ENCODE results near the gene CALHM3. TPM values are rescaled to one million over a fixed set of nuclear protein-coding genes. Genes with fewer than 3 reads are reported as not detected.
"Not testable (repeated sequence)": the region's sequence is repeated elsewhere in the genome, so short reads cannot be mapped to it uniquely, and the experiment has no call there.

Gene CALHM3
- polyA plus RNA-seq, 1 donor from 2014 or later: not detected

GRCh38 chr10:103525901-103526300 is 46.9 kb upstream of the CALHM3 start:
- TF ChIP-seq POLR2AphosphoS5 (IDR thresholded peaks at IDR 0.05): no peak
- no peak for TF ChIP-seq EZH2 (IDR thresholded peaks at IDR 0.05; ENCODE audit: borderline replicate concordance, insufficient read depth, low read length, poor library complexity, severe bottlenecking)
- no peak for TF ChIP-seq MXI1 (conservative IDR thresholded peaks at IDR 0.05; ENCODE audit: poor library complexity, severe bottlenecking)
- TF ChIP-seq SMC3 (conservative IDR thresholded peaks at IDR 0.05; ENCODE audit: poor library complexity): no peak
- TF ChIP-seq CTCF (IDR thresholded peaks at IDR 0.05; ENCODE audit: poor library complexity, severe bottlenecking): no peak
- no peak for TF ChIP-seq REST (IDR thresholded peaks at IDR 0.05; ENCODE audit: borderline replicate concordance)
- TF ChIP-seq TAF1 (IDR thresholded peaks at IDR 0.05; ENCODE audit: low read depth): no peak
- no peak for TF ChIP-seq RAD21 (conservative IDR thresholded peaks at IDR 0.05)
- TF ChIP-seq EP300 (conservative IDR thresholded peaks at IDR 0.05; ENCODE audit: poor library complexity, severe bottlenecking): no peak
- no peaks in the 10 kb centered on the region for H3K9me3 ChIP-seq (ENCODE audit: low read length)
- no peak overlapping the region for H2AFZ ChIP-seq (ENCODE audit: low read depth, low read length)
- H3K9ac ChIP-seq (ENCODE audit: low read length): no peak overlapping the region
- H4K20me1 ChIP-seq (ENCODE audit: insufficient read depth): no peaks in the 10 kb centered on the region
- H3K4me2 ChIP-seq (ENCODE audit: low read length): no peak overlapping the region
- no peaks in the 10 kb centered on the region for H3F3A ChIP-seq (ENCODE audit: insufficient read depth, low read length, poor library complexity, severe bottlenecking)
- no peaks in the 10 kb centered on the region for H3K36me3 ChIP-seq (ENCODE audit: insufficient read depth, low read length)
- H3K9me2 ChIP-seq (ENCODE audit: insufficient read depth, low read length): no peaks in the 10 kb centered on the region
- H3K79me2 ChIP-seq (replicated peaks; ENCODE audit: insufficient read depth, low read length): no peaks in the 10 kb centered on the region
- H3K27me3 ChIP-seq (ENCODE audit: insufficient read depth, low read depth, low read length): no peaks in the 10 kb centered on the region
- H3K4me3 ChIP-seq (ENCODE audit: low read length): no peak overlapping the region
- H3K27ac ChIP-seq (ENCODE audit: low read length): no peak overlapping the region

GRCh38 chr10:103523683-103524082 is 44.6 kb upstream of the CALHM3 start:
- no peak overlapping the region for H3K27ac ChIP-seq (ENCODE audit: low read length)
- TF ChIP-seq CTCF (IDR thresholded peaks at IDR 0.05; ENCODE audit: poor library complexity, severe bottlenecking) (no peak), REST (IDR thresholded peaks at IDR 0.05; ENCODE audit: borderline replicate concordance) (no peak), EP300 (conservative IDR thresholded peaks at IDR 0.05; ENCODE audit: poor library complexity, severe bottlenecking) (no peak), SMC3 (conservative IDR thresholded peaks at IDR 0.05; ENCODE audit: poor library complexity) (no peak), MXI1 (conservative IDR thresholded peaks at IDR 0.05; ENCODE audit: poor library complexity, severe bottlenecking) (no peak), POLR2AphosphoS5 (IDR thresholded peaks at IDR 0.05) (no peak), RAD21 (conservative IDR thresholded peaks at IDR 0.05) (no peak), EZH2 (IDR thresholded peaks at IDR 0.05; ENCODE audit: borderline replicate concordance, insufficient read depth, low read length, poor library complexity, severe bottlenecking) (no peak), TAF1 (IDR thresholded peaks at IDR 0.05; ENCODE audit: low read depth) (no peak)
- H3K27me3 ChIP-seq (ENCODE audit: insufficient read depth, low read depth, low read length): no peaks in the 10 kb centered on the region
- H3K4me3 ChIP-seq (ENCODE audit: low read length): no peak overlapping the region
- no peak overlapping the region for H3K9ac ChIP-seq (ENCODE audit: low read length)
- H3K4me2 ChIP-seq (ENCODE audit: low read length): no peak overlapping the region
- no peaks in the 10 kb centered on the region for H4K20me1 ChIP-seq (ENCODE audit: insufficient read depth)
- no peaks in the 10 kb centered on the region for H3K9me2 ChIP-seq (ENCODE audit: insufficient read depth, low read length)
- H3K79me2 ChIP-seq (replicated peaks; ENCODE audit: insufficient read depth, low read length): no peaks in the 10 kb centered on the region
- no peaks in the 10 kb centered on the region for H3F3A ChIP-seq (ENCODE audit: insufficient read depth, low read length, poor library complexity, severe bottlenecking)
- no peaks in the 10 kb centered on the region for H3K9me3 ChIP-seq (ENCODE audit: low read length)
- H2AFZ ChIP-seq (ENCODE audit: low read depth, low read length): no peak overlapping the region
- no peaks in the 10 kb centered on the region for H3K36me3 ChIP-seq (ENCODE audit: insufficient read depth, low read length)

- H3K4me3 ChIP-seq (ENCODE audit: low read length); H3K4me2 ChIP-seq (ENCODE audit: low read length); H3K27me3 ChIP-seq (ENCODE audit: insufficient read depth, low read depth, low read length); H3K9me3 ChIP-seq (ENCODE audit: low read length); H2AFZ ChIP-seq (ENCODE audit: low read depth, low read length); H3K36me3 ChIP-seq (ENCODE audit: insufficient read depth, low read length); H4K20me1 ChIP-seq (ENCODE audit: insufficient read depth); H3K9ac ChIP-seq (ENCODE audit: low read length); H3F3A ChIP-seq (ENCODE audit: insufficient read depth, low read length, poor library complexity, severe bottlenecking); H3K79me2 ChIP-seq (replicated peaks; ENCODE audit: insufficient read depth, low read length); H3K9me2 ChIP-seq (ENCODE audit: insufficient read depth, low read length); H3K27ac ChIP-seq (ENCODE audit: low read length): not testable (repeated sequence)
Observed at GRCh38 chr10:103522006-103522405, 43.0 kb upstream of the CALHM3 start.
